HG03558 (cell line): Measurements from ENCODE around the gene CACNA1A.
"Not testable (repeated sequence)": the region's sequence is repeated elsewhere in the genome, so short reads cannot be mapped to it uniquely, and the experiment has no call there.

Source experiments
- ATAC-seq: cut with Tn5 transposase; IDR thresholded peaks from one replicate; pipeline ENCODE4 v1.9.1; 2021; ENCODE audit warnings: moderate number of reproducible peaks; ENCODE audit not compliant: unreplicated experiment; ENCODE audit errors: extremely low read depth

Gene CACNA1A

GRCh38 chr19:13177584-13177983, 328.7 kb downstream of the CACNA1A start:
- ATAC-seq = not testable (repeated sequence)

GRCh38 chr19:13176345-13176744, 329.9 kb downstream of the CACNA1A start:
- no peak for ATAC-seq

- ATAC-seq = no peak
Measured at GRCh38 chr19:13173139-13173737, 333.0 kb downstream of the CACNA1A start.

GRCh38 chr19:13172346-13173138, 333.7 kb downstream of the CACNA1A start:
- no peak for ATAC-seq

- no peak for ATAC-seq
Measured at GRCh38 chr19:13171146-13171545, 335.1 kb downstream of the CACNA1A start.

GRCh38 chr19:13169769-13170168, 336.5 kb downstream of the CACNA1A start:
- ATAC-seq = no peak

GRCh38 chr19:13166151-13166550, 340.1 kb downstream of the CACNA1A start:
- ATAC-seq = not testable (repeated sequence)

- no peak for ATAC-seq
Measured at GRCh38 chr19:13165162-13165997, 340.9 kb downstream of the CACNA1A start.

- no peak for ATAC-seq
Measured at GRCh38 chr19:13164343-13165161, 341.7 kb downstream of the CACNA1A start.

GRCh38 chr19:13163609-13164342, 342.5 kb downstream of the CACNA1A start:
- ATAC-seq = no peak

- no peak for ATAC-seq
Measured at GRCh38 chr19:13162724-13163608, 343.3 kb downstream of the CACNA1A start.

- ATAC-seq = no peak
Measured at GRCh38 chr19:13160557-13160956, 345.7 kb downstream of the CACNA1A start.

- no peak for ATAC-seq
Measured at GRCh38 chr19:13159713-13160112, 346.6 kb downstream of the CACNA1A start.
